ENCODE measurements around the gene ADAM15.

The ADAM15 gene

GRCh38 chr1:155073377-155074242, 22.5 kb downstream of the ADAM15 start:
- no peak overlapping the region for H3K4me3 ChIP-seq (ENCODE audit: low read length)
- TF ChIP-seq ZNF274 (IDR thresholded peaks at IDR 0.05; ENCODE audit: low read depth, low read length), result no peak

GRCh38 chr1:155075535-155075934, 24.4 kb downstream of the ADAM15 start:
- no peak overlapping the region for H3K4me3 ChIP-seq (ENCODE audit: low read length)
- TF ChIP-seq ZNF274 (IDR thresholded peaks at IDR 0.05; ENCODE audit: low read depth, low read length), result no peak

- H3K4me3 ChIP-seq (ENCODE audit: low read length), result no peak overlapping the region
- no peak for TF ChIP-seq ZNF274 (IDR thresholded peaks at IDR 0.05; ENCODE audit: low read depth, low read length)
Observed at GRCh38 chr1:155076371-155076770, 25.3 kb downstream of the ADAM15 start.

GRCh38 chr1:155077346-155077745, 26.2 kb downstream of the ADAM15 start:
- H3K4me3 ChIP-seq (ENCODE audit: low read length), result no peak overlapping the region
- TF ChIP-seq ZNF274 (IDR thresholded peaks at IDR 0.05; ENCODE audit: low read depth, low read length), result no peak

GRCh38 chr1:155077758-155078445, 26.8 kb downstream of the ADAM15 start:
- no peak for TF ChIP-seq ZNF274 (IDR thresholded peaks at IDR 0.05; ENCODE audit: low read depth, low read length)
- H3K4me3 ChIP-seq (ENCODE audit: low read length), result no peak overlapping the region

GRCh38 chr1:155078469-155079209, 27.5 kb downstream of the ADAM15 start, which contains the start of gene EFNA3:
TSS of gene EFNA3 (plus strand) at chr1:155078837. CDS start at chr1:155078942, 105 bp downstream.
- no peak for TF ChIP-seq ZNF274 (IDR thresholded peaks at IDR 0.05; ENCODE audit: low read depth, low read length)
- H3K4me3 ChIP-seq (ENCODE audit: low read length), result peak within 1 kb of the TSS; percentile 4; the same call in 1 of the 2 replicates

GRCh38 chr1:155079210-155079486, 28.0 kb downstream of the ADAM15 start:
- H3K4me3 ChIP-seq (ENCODE audit: low read length), result peak overlapping the region; percentile 4; the same call in 1 of the 2 replicates
- TF ChIP-seq ZNF274 (IDR thresholded peaks at IDR 0.05; ENCODE audit: low read depth, low read length), result no peak

- TF ChIP-seq ZNF274 (IDR thresholded peaks at IDR 0.05; ENCODE audit: low read depth, low read length), result no peak
- no peak overlapping the region for H3K4me3 ChIP-seq (ENCODE audit: low read length)
Observed at GRCh38 chr1:155079487-155080311, 28.6 kb downstream of the ADAM15 start.

GRCh38 chr1:155080312-155081228, 29.5 kb downstream of the ADAM15 start:
- no peak overlapping the region for H3K4me3 ChIP-seq (ENCODE audit: low read length)
- no peak for TF ChIP-seq ZNF274 (IDR thresholded peaks at IDR 0.05; ENCODE audit: low read depth, low read length)

GRCh38 chr1:155081472-155082300, 30.6 kb downstream of the ADAM15 start:
- no peak overlapping the region for H3K4me3 ChIP-seq (ENCODE audit: low read length)
- no peak for TF ChIP-seq ZNF274 (IDR thresholded peaks at IDR 0.05; ENCODE audit: low read depth, low read length)

- no peak for TF ChIP-seq ZNF274 (IDR thresholded peaks at IDR 0.05; ENCODE audit: low read depth, low read length)
- no peak overlapping the region for H3K4me3 ChIP-seq (ENCODE audit: low read length)
Observed at GRCh38 chr1:155082301-155083051, 31.4 kb downstream of the ADAM15 start.

Data from GM08714 (cell line).